Measurements from ENCODE around the gene XXYLT1.
A peak's percentile ranks its signal among the peaks of the same experiment; 100 is the strongest.

Gene XXYLT1

DNA sequence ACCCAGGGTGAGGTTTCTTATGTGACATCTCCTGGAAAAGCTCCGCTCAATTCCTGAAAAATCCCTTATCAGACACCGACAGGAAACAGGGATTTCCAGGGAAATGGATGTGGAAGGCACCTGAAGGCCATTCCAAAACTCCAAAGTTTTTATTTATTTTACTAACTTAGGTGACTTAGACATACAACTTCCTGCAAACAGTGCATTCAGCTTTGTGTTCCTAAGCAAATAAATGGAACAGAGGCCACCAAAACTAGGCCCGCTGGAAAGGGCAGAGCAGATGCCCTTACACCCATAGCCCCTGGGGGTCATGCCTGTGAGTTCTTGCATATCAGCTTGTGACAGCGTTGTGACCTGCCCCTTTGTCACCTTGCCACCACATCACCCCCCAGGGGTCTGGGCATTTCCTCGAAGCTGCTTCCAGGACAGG is 239.4 kb downstream of the XXYLT1 start:
- H3K27me3 ChIP-seq (ENCODE audit: control insufficient read depth in 1 of 2, insufficient read depth in 2 of 2, low read length in 2 of 2) = peaks cover 0 to 3% of the 10 kb centered on the region in 2 donors
- H3K9ac ChIP-seq (ENCODE audit: low read length in 2 of 2) = no peak overlapping the region
- no peak overlapping the region for H3K27ac ChIP-seq (ENCODE audit: low read length)
- H3K4me3 ChIP-seq (ENCODE audit: low read length in 2 of 2) = no peak overlapping the region
- H3K4me1 ChIP-seq (ENCODE audit: control insufficient read depth, insufficient read depth, low read length) = no peaks in the 10 kb centered on the region
- H3K9me3 ChIP-seq (ENCODE audit: control insufficient read depth in 2 of 2, low read length in 2 of 2) = no peaks in the 10 kb centered on the region
- no peaks in the 10 kb centered on the region for H3K36me3 ChIP-seq (ENCODE audit: control insufficient read depth in 2 of 2, insufficient read depth in 2 of 2, low read length in 2 of 2)

DNA sequence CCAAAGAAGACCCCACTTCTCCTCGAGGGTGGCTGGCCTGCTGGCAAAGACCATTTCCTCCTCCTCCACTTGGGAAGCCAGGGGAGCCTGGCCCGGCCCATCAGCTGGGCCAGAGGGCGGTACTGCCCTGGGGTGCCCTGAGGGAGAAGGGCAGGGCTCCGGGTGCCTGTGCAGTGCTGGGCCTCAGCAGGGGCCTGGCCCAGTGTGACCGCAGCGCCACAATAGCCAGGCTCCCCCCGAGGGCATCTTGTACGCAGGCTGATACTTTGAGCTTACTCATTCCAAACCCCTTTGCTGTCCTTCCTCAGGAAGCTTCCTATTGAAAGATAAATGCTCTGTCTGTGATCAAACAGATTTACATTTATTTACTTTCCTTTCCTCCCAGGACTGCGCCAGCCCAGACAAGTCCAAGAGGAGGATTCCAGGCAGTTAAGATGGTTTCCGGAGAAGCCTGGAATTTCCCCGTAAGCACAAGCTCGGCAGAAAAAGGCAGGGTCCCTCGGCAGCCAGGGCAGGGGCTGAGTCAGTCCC is 240.1 kb downstream of the XXYLT1 start:
- H3K9ac ChIP-seq (ENCODE audit: low read length in 2 of 2) = no peak overlapping the region
- H3K27ac ChIP-seq (ENCODE audit: low read length) = peak overlapping the region; percentile 18
- H3K36me3 ChIP-seq (ENCODE audit: control insufficient read depth in 2 of 2, insufficient read depth in 2 of 2, low read length in 2 of 2) = no peaks in the 10 kb centered on the region
- no peaks in the 10 kb centered on the region for H3K9me3 ChIP-seq (ENCODE audit: control insufficient read depth in 2 of 2, low read length in 2 of 2)
- peaks cover 0 to 3% of the 10 kb centered on the region in 2 donors for H3K27me3 ChIP-seq (ENCODE audit: control insufficient read depth in 1 of 2, insufficient read depth in 2 of 2, low read length in 2 of 2)
- H3K4me3 ChIP-seq (ENCODE audit: low read length in 2 of 2) = no peak overlapping the region
- no peaks in the 10 kb centered on the region for H3K4me1 ChIP-seq (ENCODE audit: control insufficient read depth, insufficient read depth, low read length)

DNA sequence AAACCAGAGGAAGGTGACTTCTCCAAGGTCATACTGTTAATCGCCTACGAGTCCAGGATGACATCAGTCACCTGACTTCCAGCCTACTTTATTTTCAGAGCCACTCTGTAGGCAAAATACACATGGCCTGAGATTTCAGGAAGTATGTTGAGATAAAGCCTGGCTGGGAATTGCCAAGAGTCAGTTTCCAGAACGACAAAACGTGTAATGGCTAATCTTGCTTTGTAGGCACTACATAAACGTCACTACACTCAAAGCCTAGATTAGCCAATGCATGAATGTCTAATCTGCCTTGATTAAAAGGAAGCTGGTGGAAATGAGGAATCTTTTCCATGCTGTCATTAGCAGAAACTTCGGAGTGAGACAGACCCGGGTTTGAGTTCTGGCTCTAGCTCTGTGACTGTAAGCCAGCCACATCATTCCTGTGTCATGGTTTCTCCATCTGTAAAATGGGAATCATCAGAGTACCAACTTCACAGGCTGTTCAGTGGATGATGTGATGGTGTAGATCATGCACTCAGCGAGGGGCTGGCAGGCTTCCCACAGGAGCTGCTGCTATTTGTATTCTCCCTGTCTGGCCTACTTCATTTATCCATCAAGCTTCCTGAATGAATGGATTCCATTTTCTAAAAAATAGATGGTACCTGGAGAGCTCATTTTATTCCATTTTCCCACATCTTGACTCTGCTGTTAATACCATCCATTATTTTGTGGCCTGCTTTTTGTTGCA is 241.9 kb downstream of the XXYLT1 start:
- Histone ChIP-seq H3K4me1 (ENCODE audit: control insufficient read depth, insufficient read depth, low read length) (no peaks in the 10 kb centered on the region), H3K27ac (ENCODE audit: low read length) (no peak overlapping the region), H3K27me3 (ENCODE audit: control insufficient read depth in 1 of 2, insufficient read depth in 2 of 2, low read length in 2 of 2) (peaks cover 0 to 3% of the 10 kb centered on the region in 2 donors)

DNA sequence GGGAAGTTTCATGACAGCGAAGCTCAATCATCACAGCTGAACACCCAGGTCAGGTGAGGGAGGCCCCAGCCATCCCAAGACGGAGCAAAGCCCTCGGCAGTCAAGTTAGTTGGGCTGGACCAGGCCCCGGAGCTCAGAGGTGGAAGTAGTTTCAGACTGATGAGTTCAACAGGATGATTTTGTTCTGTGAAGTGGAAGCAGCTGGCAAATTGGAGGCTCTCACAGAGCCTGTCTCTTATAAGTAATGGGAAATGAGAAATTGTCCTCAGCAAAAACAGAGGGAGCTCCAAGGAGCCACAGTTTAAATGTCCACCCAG is 245.1 kb downstream of the XXYLT1 start:
- H3K36me3 ChIP-seq (ENCODE audit: control insufficient read depth in 2 of 2, insufficient read depth in 2 of 2, low read length in 2 of 2) = no peaks in the 10 kb centered on the region
- H3K4me1 ChIP-seq (ENCODE audit: control insufficient read depth, insufficient read depth, low read length) = no peaks in the 10 kb centered on the region
- no peak overlapping the region for H3K9ac ChIP-seq (ENCODE audit: low read length in 2 of 2)
- H3K9me3 ChIP-seq (ENCODE audit: control insufficient read depth in 2 of 2, low read length in 2 of 2) = no peaks in the 10 kb centered on the region
- no peak overlapping the region for H3K4me3 ChIP-seq (ENCODE audit: low read length in 2 of 2)
- H3K27ac ChIP-seq (ENCODE audit: low read length) = no peak overlapping the region
- peaks cover 0 to 3% of the 10 kb centered on the region in 2 donors for H3K27me3 ChIP-seq (ENCODE audit: control insufficient read depth in 1 of 2, insufficient read depth in 2 of 2, low read length in 2 of 2)

More for the DNA sequence above, 241.9 kb downstream of the XXYLT1 start:
- H3K4me3 ChIP-seq (ENCODE audit: low read length in 2 of 2) = no peak overlapping the region
- no peaks in the 10 kb centered on the region for H3K9me3 ChIP-seq (ENCODE audit: control insufficient read depth in 2 of 2, low read length in 2 of 2)
- no peaks in the 10 kb centered on the region for H3K36me3 ChIP-seq (ENCODE audit: control insufficient read depth in 2 of 2, insufficient read depth in 2 of 2, low read length in 2 of 2)
- no peak overlapping the region for H3K9ac ChIP-seq (ENCODE audit: low read length in 2 of 2)

DNA sequence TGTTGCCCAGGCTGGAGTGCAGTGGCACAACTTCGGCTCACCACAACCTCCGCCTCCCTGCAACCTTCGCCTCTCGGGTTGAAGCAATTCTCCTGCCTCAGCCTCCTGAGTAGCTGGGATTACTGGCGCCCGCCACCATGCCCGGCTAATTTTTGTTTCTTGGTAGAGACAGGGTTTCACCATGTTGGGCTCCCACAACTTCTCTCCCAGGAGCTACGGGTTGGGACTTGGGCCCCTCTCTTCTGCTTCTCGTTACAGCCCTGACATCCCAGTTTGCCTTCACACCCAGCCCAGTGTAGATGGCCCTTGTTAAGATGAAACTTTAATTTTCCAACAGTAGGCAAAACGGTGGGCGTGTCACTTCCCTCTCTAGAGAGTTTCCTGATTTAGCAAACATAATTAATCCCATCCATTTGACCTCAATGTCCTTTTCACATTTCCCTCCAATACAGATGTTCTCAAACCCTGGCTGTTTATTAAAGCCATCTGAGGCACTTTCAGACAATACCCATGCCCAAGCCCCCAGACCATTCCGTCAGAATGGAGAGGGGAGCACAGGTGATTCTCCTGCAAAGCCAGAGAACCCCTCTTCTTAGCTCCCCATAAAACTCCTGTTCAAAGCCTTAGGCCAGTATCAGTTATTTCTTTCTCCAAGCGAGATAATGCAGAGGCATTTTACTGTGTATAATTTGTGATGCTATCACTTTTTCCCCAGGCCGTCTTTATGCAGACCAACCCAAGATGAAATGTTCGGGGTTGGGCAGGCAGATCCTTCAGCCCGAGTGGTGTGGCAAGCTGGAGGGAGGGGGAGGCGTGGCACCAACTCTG is 245.7 kb downstream of the XXYLT1 start:
- H3K27ac ChIP-seq (ENCODE audit: low read length) = no peak overlapping the region
- H3K9ac ChIP-seq (ENCODE audit: low read length in 2 of 2) = no peak overlapping the region
- H3K4me1 ChIP-seq (ENCODE audit: control insufficient read depth, insufficient read depth, low read length) = no peaks in the 10 kb centered on the region
- H3K4me3 ChIP-seq (ENCODE audit: low read length in 2 of 2) = no peak overlapping the region
- no peaks in the 10 kb centered on the region for H3K9me3 ChIP-seq (ENCODE audit: control insufficient read depth in 2 of 2, low read length in 2 of 2)
- H3K27me3 ChIP-seq (ENCODE audit: control insufficient read depth in 1 of 2, insufficient read depth in 2 of 2, low read length in 2 of 2) = peaks cover 0 to 3% of the 10 kb centered on the region in 2 donors
- H3K36me3 ChIP-seq (ENCODE audit: control insufficient read depth in 2 of 2, insufficient read depth in 2 of 2, low read length in 2 of 2) = no peaks in the 10 kb centered on the region

DNA sequence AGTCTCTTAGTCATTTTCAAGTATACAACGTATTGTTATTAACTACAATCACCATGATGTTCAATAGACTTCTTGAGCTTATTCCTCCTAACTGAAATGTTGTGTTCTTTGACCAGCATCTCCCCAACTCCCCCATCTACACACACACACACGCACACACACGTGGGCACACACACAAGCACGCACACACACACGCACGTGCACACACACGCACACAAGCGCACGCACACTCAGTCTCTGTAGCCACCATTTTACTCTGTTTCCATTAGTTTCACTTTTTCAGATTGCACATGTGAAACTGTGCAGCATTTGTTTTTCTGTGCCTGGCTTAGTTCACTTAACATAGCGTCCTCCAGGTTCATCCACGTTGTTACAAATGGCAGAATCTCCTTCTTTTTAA is 247.0 kb downstream of the XXYLT1 start:
- H3K27ac ChIP-seq (ENCODE audit: low read length) = no peak overlapping the region
- H3K9ac ChIP-seq (ENCODE audit: low read length in 2 of 2) = no peak overlapping the region
- H3K36me3 ChIP-seq (ENCODE audit: control insufficient read depth in 2 of 2, insufficient read depth in 2 of 2, low read length in 2 of 2) = no peaks in the 10 kb centered on the region
- H3K4me1 ChIP-seq (ENCODE audit: control insufficient read depth, insufficient read depth, low read length) = no peaks in the 10 kb centered on the region
- H3K9me3 ChIP-seq (ENCODE audit: control insufficient read depth in 2 of 2, low read length in 2 of 2) = peaks cover 0 to 3% of the 10 kb centered on the region in 2 donors
- H3K27me3 ChIP-seq (ENCODE audit: control insufficient read depth in 1 of 2, insufficient read depth in 2 of 2, low read length in 2 of 2) = peaks cover 0 to 3% of the 10 kb centered on the region in 2 donors
- H3K4me3 ChIP-seq (ENCODE audit: low read length in 2 of 2) = no peak overlapping the region

DNA sequence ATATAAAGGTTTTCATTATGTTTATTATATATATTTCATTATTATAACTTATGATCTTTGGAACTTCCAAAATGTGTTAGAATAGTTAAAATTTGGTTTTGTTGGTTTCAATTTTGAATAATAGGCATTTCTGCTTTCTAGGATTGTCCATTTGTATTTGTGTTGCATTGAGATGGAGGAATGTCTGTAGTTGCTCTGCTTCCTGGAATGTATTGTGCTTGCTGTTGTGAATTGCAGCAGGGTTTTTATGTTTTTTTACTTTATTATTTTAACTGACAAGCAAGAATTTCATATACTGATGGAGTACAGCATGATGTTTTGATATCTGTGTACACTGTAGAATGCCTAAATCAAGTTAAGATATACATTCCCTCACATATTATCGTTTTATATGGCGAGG is 247.4 kb downstream of the XXYLT1 start:
- no peaks in the 10 kb centered on the region for H3K4me1 ChIP-seq (ENCODE audit: control insufficient read depth, insufficient read depth, low read length)
- peaks cover 0 to 3% of the 10 kb centered on the region in 2 donors for H3K27me3 ChIP-seq (ENCODE audit: control insufficient read depth in 1 of 2, insufficient read depth in 2 of 2, low read length in 2 of 2)
- H3K4me3 ChIP-seq (ENCODE audit: low read length in 2 of 2) = no peak overlapping the region
- no peak overlapping the region for H3K9ac ChIP-seq (ENCODE audit: low read length in 2 of 2)
- no peak overlapping the region for H3K27ac ChIP-seq (ENCODE audit: low read length)
- H3K36me3 ChIP-seq (ENCODE audit: control insufficient read depth in 2 of 2, insufficient read depth in 2 of 2, low read length in 2 of 2) = no peaks in the 10 kb centered on the region
- peaks cover 0 to 3% of the 10 kb centered on the region in 2 donors for H3K9me3 ChIP-seq (ENCODE audit: control insufficient read depth in 2 of 2, low read length in 2 of 2)

DNA sequence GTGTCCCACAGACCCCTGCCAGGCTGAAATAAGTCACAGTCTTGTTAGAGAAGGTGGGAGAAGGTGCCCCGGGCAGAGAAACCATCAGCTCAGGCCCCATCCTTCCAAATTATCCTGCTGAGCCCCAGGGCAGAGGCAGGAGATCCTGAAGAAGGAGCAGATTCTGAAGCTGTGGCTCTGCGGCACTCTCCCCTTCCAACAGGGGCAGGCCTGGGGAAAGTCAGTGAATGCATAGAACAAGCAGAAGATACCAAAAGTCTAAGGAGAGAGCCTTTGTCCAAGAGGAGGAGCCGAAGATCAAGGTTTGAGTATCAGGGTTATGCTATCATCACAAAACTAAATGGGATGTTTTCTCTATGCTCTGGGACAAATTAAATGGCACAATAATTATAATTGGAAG is 249.3 kb downstream of the XXYLT1 start:
- Histone ChIP-seq H3K27ac (ENCODE audit: low read length) (no peak overlapping the region), H3K27me3 (ENCODE audit: control insufficient read depth in 1 of 2, insufficient read depth in 2 of 2, low read length in 2 of 2) (no peaks in the 10 kb centered on the region)

DNA sequence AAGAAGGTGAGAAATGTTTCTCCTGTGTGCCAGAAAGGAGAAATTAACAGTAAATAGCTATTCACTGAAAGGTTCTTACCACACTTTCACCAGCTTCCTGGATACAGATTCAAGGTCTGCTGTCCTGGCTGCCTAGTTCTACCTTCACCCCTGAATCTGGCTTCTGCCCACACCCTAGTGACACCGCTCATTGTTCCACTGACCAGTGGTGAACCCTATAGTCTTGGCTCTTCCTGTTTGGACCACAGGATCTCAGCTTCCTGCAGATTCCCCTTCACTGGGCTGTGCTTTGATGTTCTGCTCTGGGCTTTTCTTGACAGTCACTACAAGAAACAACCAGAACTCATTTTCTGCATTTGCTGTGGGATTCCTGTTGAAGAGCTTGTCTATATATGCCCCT is 250.0 kb downstream of the XXYLT1 start:
- Histone ChIP-seq H3K27ac (ENCODE audit: low read length) (no peak overlapping the region), H3K9me3 (ENCODE audit: control insufficient read depth in 2 of 2, low read length in 2 of 2) (peaks cover 0 to 3% of the 10 kb centered on the region in 2 donors), H3K9ac (ENCODE audit: low read length in 2 of 2) (no peak overlapping the region), H3K4me3 (ENCODE audit: low read length in 2 of 2) (no peak overlapping the region), H3K36me3 (ENCODE audit: control insufficient read depth in 2 of 2, insufficient read depth in 2 of 2, low read length in 2 of 2) (no peaks in the 10 kb centered on the region), H3K4me1 (ENCODE audit: control insufficient read depth, insufficient read depth, low read length) (no peaks in the 10 kb centered on the region), H3K27me3 (ENCODE audit: control insufficient read depth in 1 of 2, insufficient read depth in 2 of 2, low read length in 2 of 2) (no peaks in the 10 kb centered on the region)

More for the DNA sequence above, 249.3 kb downstream of the XXYLT1 start:
- H3K4me1 ChIP-seq (ENCODE audit: control insufficient read depth, insufficient read depth, low read length) = no peaks in the 10 kb centered on the region
- H3K36me3 ChIP-seq (ENCODE audit: control insufficient read depth in 2 of 2, insufficient read depth in 2 of 2, low read length in 2 of 2) = no peaks in the 10 kb centered on the region
- no peak overlapping the region for H3K9ac ChIP-seq (ENCODE audit: low read length in 2 of 2)
- H3K4me3 ChIP-seq (ENCODE audit: low read length in 2 of 2) = no peak overlapping the region
- H3K9me3 ChIP-seq (ENCODE audit: control insufficient read depth in 2 of 2, low read length in 2 of 2) = peaks cover 0 to 3% of the 10 kb centered on the region in 2 donors

DNA sequence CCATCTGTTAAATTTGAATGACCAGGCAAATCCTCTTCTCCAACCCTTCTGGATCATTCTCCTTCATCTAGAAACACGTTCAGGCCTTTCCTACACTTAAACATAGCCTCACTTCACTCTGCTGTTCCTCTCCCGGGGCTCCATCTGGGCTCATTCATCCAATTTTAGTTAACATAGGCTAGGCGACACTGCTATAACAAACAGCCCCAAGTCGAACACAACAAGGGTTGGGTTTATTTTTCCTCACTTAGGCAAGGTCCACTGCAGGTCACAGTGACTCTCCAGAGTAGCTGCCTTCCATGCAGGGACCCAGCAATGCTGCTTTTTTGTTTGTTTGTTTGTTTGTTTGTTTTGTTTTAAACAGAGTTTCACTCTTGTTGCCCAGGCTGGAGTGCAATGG is 250.8 kb downstream of the XXYLT1 start:
- H3K4me3 ChIP-seq (ENCODE audit: low read length in 2 of 2) = no peak overlapping the region
- H3K36me3 ChIP-seq (ENCODE audit: control insufficient read depth in 2 of 2, insufficient read depth in 2 of 2, low read length in 2 of 2) = no peaks in the 10 kb centered on the region
- no peaks in the 10 kb centered on the region for H3K27me3 ChIP-seq (ENCODE audit: control insufficient read depth in 1 of 2, insufficient read depth in 2 of 2, low read length in 2 of 2)
- no peak overlapping the region for H3K9ac ChIP-seq (ENCODE audit: low read length in 2 of 2)
- no peak overlapping the region for H3K27ac ChIP-seq (ENCODE audit: low read length)
- H3K4me1 ChIP-seq (ENCODE audit: control insufficient read depth, insufficient read depth, low read length) = no peaks in the 10 kb centered on the region
- H3K9me3 ChIP-seq (ENCODE audit: control insufficient read depth in 2 of 2, low read length in 2 of 2) = peaks cover 0 to 3% of the 10 kb centered on the region in 2 donors

Measured in stomach smooth muscle (tissue), 2 donors.